Lung (tissue), 12 donors: ENCODE results near the gene ALPL. TPM values are rescaled to one million over a fixed set of nuclear protein-coding genes. Genes with fewer than 3 reads are reported as not detected.

Source experiments
- ATAC-seq: fragments of 200-7000 bp; cut with Tn5 transposase; one replicate; pipeline ENCODE4 v1.9.1; 2020; ENCODE audit warnings: moderate number of reproducible peaks; ENCODE audit not compliant: insufficient read depth, low FRiP score
- DNase-seq, 3 donors: peaks; one replicate each; pipeline ENCODE4 v3.0.0-alpha.2; 2013 to 2017
- H3K27ac ChIP-seq, 2 donors: one replicate each; pipeline ENCODE4 v1.5.1; 2013; ENCODE audit warnings: mild to moderate bottlenecking in 2 of 2, moderate library complexity in 2 of 2, control low read depth in 1 of 2, inconsistent platforms in 1 of 2, low read depth in 1 of 2, low read length in 1 of 2
- H3K27me3 ChIP-seq, 3 donors: one replicate each; pipeline ENCODE4 v1.5.1; 2013; ENCODE audit warnings: low read length in 2 of 3; ENCODE audit not compliant: control insufficient read depth in 3 of 3, insufficient read depth in 3 of 3
- H3K36me3 ChIP-seq, 4 donors: one replicate each; pipeline ENCODE4 v1.5.1; 2013; ENCODE audit warnings: low read length in 4 of 4, mild to moderate bottlenecking in 1 of 4, moderate library complexity in 1 of 4; ENCODE audit not compliant: control insufficient read depth in 4 of 4, insufficient read depth in 4 of 4
- H3K4me1 ChIP-seq, 5 donors: one replicate each; pipeline ENCODE4 v1.5.1; 2013; ENCODE audit warnings: low read length in 5 of 5, mild to moderate bottlenecking in 2 of 5, moderate library complexity in 1 of 5; ENCODE audit not compliant: control insufficient read depth in 5 of 5, insufficient read depth in 5 of 5
- H3K4me3 ChIP-seq: one replicate; pipeline ENCODE4 v1.5.1; 2013; ENCODE audit warnings: mild to moderate bottlenecking, control low read depth, moderate library complexity
- H3K9ac ChIP-seq, 2 donors: one replicate each; pipeline ENCODE4 v1.5.1; 2013; ENCODE audit warnings: low read length in 2 of 2, control low read depth in 1 of 2; ENCODE audit not compliant: insufficient read depth in 1 of 2
- H3K9me3 ChIP-seq, 4 donors: one replicate each; pipeline ENCODE4 v1.5.1; 2013; ENCODE audit warnings: low read length in 3 of 4, mild to moderate bottlenecking in 1 of 4, moderate library complexity in 1 of 4; ENCODE audit not compliant: control insufficient read depth in 4 of 4, insufficient read depth in 3 of 4
- WGBS, 2 donors: extraction: QIAGEN DNeasy Blood & Tissue Kit; methylation state at CpG; one replicate each; pipeline ENCODE4 v1.1.7; 2013; 5-methylcytosine and 5-hydroxymethylcytosine counted together
- polyA plus RNA-seq, 2 donors: library from polyadenylated mRNA; stranded (reverse); fragments of 200-250 nt; gene quantifications; one replicate each; pipeline ENCODE4 v1.2.1, GENCODE V29; 2013
- total RNA-seq, 2 donors: library from RNA; depleted of rRNA in 1 of 2; stranded (reverse); fragments of >200 nt in 1 of 2; gene quantifications; one replicate each; pipeline ENCODE4 v1.2.1, GENCODE V29; 2014 to 2021
- TF ChIP-seq, protein P1 (sequence below): IDR thresholded peaks from 2 replicates; pipeline ENCODE4 v1.5.1; 2012; ENCODE audit warnings: mild to moderate bottlenecking; ENCODE audit errors: control extremely low read depth, extremely low read depth
- donor health status: control.
- donor health status: control.
- donor health status: Bipolar disorder and iron deficiency.
- donor health status: healthy.
- donor health status: DM: yes; HTN: yes; CAD: no.

The ALPL gene
- total and polyA plus RNA-seq, 4 donors, result 38.6 to 242 (median 230) TPM

DNA sequence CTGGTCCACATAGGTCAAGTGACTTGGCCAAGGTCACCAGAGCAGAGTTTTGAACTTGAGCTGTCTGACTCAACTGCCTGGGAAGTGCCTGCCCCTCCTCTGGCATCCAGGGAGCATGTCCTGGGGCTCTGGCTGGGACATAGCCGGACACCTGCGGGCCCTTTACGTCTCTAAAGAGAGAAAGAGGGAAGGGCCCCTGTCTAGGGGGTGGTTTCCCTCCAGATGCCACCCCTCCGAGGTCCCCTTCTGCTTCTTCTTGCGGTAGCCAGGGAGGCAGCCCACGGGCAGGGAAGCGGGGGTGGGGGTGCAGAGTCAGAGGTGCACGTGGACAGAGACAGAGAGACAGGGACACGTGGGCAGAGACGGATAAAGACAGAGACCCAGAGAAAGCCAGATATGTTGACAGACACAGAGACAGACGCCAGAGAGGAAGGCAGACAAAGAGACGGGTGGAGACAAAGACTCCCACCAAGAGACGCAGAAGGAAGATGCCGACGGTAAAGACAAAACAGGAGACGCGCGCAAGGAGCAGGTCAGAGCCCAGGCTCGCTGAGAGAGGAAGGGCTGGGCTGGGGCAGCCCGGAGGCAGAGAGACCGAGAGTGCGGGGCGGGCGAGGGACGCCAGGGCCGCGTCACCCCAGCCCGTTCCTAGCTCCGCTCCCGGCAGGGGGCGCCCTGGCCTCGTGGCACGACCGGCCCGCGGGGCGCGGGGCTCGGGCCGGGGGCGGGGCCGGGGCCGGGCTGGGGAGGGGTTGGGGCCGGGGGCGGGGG lies 458 bp upstream of the ALPL start:
- H3K9me3 ChIP-seq, result no peaks in the 10 kb centered on the region
- ATAC-seq (peak; percentile 79), DNase-seq (peak; percentile 43 to 70 (median 64))
- H3K9ac ChIP-seq, result no peak overlapping the region
- H3K27me3 ChIP-seq, result peaks cover 0 to 24% (median 18%) of the 10 kb centered on the region in 3 donors
- H3K27ac ChIP-seq, result no peak overlapping the region
- TF ChIP-seq, protein P1, sequence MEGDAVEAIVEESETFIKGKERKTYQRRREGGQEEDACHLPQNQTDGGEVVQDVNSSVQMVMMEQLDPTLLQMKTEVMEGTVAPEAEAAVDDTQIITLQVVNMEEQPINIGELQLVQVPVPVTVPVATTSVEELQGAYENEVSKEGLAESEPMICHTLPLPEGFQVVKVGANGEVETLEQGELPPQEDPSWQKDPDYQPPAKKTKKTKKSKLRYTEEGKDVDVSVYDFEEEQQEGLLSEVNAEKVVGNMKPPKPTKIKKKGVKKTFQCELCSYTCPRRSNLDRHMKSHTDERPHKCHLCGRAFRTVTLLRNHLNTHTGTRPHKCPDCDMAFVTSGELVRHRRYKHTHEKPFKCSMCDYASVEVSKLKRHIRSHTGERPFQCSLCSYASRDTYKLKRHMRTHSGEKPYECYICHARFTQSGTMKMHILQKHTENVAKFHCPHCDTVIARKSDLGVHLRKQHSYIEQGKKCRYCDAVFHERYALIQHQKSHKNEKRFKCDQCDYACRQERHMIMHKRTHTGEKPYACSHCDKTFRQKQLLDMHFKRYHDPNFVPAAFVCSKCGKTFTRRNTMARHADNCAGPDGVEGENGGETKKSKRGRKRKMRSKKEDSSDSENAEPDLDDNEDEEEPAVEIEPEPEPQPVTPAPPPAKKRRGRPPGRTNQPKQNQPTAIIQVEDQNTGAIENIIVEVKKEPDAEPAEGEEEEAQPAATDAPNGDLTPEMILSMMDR, result peak; percentile 36
- H3K4me3 ChIP-seq, result no peak overlapping the region
- WGBS, 2 donors, result 6% methylated on average over 26 to 45 of the region's 45 CpGs
- peaks cover 0 to 9% (median 4%) of the 10 kb centered on the region in 5 donors for H3K4me1 ChIP-seq
- no peaks in the 10 kb centered on the region for H3K36me3 ChIP-seq

DNA sequence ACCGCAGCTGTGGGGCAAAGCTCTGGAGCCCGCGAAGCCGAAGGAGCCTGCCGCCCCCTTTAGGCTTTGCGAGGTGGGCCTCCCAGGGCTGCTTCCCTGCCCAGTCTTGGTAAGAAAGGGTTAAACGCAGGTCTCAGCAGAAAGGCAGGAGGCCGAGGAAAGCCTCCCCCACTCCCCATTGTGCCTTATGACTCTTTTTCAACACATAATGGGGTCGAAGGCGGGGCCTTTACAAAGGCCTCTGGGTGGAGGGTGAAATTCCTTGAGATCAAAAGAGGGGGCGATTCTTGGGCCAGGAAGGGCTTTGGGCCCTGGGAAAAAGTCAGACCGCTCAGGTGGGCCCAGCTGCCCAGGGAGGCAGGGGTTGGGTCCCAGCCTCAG lies 880 bp downstream of the ALPL start:
- Histone ChIP-seq H3K4me1 (peaks cover 0 to 9% (median 4%) of the 10 kb centered on the region in 5 donors), H3K36me3 (no peaks in the 10 kb centered on the region), H3K4me3 (peak overlapping the region; percentile 49), H3K27me3 (peaks cover 0 to 24% (median 20%) of the 10 kb centered on the region in 3 donors), H3K9ac (no peak overlapping the region), H3K27ac (peak overlapping the region in 1 of 2 donors; percentile 28), H3K9me3 (peaks cover 0 to 2% (median 0%) of the 10 kb centered on the region in 4 donors)
- TF ChIP-seq, protein P1, result no peak
- 36 to 39% methylated on average over 12 of the region's 12 CpGs for whole genome bisulfite sequencing, 2 donors
- DNase-seq (no peak), ATAC-seq (no peak)

DNA sequence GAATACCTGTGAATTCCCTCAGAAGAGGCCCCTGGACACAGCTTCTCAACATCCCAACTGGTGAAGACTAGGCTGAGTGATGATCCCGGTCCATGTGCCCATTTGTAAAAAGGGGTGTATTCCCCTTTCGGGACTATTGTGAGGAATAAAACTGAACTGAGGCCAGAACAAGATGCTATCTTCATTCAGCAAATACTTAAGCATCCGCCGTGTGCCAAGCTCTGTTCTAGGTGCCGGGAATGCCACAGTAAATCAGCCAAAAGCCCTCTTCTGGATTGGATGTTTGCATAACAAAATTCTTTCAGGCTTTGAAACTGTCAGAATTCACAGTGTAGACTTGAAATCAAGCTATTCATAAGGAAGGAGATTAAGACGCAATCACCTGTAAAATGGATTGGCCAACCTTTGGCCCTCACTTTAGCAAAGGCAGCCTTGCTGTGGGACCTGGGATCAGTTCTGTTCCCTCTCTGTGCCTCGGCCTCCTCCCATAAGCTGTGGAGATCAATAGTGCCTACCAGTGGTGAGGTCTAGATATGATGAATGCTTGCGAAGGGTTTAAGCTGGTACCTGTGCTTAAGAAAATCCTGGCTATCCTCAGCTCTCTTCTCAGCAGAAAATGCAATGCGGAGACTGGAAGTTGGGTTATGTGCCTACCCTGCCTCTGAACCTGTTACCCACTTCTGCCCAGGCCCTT lies 1.8 kb downstream of the ALPL start:
- no peak for ATAC-seq
- H3K4me1 ChIP-seq, result peaks cover 0 to 11% (median 4%) of the 10 kb centered on the region in 5 donors
- WGBS, 2 donors, result 68 to 83% methylated on average over 9 of the region's 9 CpGs
- no peaks in the 10 kb centered on the region for H3K36me3 ChIP-seq
- TF ChIP-seq, protein P1, result no peak
- no peak overlapping the region for H3K9ac ChIP-seq
- H3K9me3 ChIP-seq, result peaks cover 0 to 2% (median 0%) of the 10 kb centered on the region in 4 donors
- DNase-seq, result no peak
- peak overlapping the region in 1 of 2 donors; percentile 46 for H3K27ac ChIP-seq
- peak overlapping the region; percentile 10 for H3K4me3 ChIP-seq
- H3K27me3 ChIP-seq, result peaks cover 0 to 24% (median 20%) of the 10 kb centered on the region in 3 donors
